ENCODE measurements around the gene TEX29.

DNA sequence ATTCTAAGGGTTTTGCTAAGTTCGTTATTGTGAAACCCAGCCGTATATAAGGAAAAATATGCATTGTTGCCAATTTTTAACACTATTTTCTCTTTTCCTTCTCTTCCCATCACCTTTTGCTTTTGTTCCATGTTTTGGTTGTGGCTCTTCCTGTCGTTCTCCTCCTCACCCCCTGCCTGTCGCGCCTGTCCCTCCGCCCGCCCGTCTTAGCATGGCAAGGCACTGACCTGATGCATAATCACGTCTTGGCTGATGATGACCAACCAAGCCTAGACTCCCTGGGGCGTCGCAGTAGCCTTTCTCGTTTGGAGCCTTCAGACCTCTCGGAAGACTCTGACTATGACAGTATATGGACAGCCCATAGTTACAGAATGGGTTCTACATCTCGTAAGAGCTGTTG, 28.5 kb upstream of the TEX29 start:
- TF ChIP-seq YY2 (tag by site-specific recombination; IDR thresholded peaks at IDR 0.05): no peak
- TF ChIP-seq CTCF (tag by site-specific recombination; IDR thresholded peaks at IDR 0.05): no peak
